Measurements from ENCODE around the gene EGFLAM. TPM values are rescaled to one million over a fixed set of nuclear protein-coding genes. Genes with fewer than 3 reads are reported as not detected.

Gene EGFLAM
- total and polyA plus RNA-seq, 2 experiments from 2014 or later = 0.24 to 1.9 TPM

DNA sequence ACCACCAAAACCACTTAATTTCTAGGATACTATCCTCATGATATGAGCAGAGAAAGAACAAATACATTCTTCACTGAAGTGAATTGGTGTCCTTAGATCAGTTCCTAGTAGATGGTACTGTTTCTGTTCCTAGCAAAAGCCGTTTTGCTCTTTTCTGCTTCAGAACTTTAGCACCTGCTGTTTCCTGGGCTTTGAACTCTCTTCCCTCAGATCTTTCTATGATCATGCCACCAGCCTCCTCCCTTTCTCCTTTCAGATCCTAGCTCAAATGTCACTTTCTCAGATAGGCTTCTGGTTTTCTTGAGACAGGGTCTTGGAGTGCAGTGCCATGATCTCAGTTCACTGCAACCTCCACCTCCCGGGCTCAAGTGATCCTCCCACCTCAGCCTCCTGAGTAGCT, 118.0 kb downstream of the EGFLAM start:
- Mint-ChIP-seq H3K27me3 (ENCODE audit: insufficient read depth, low read depth, poor library complexity) (peaks cover 4% of the 10 kb centered on the region), H3K36me3 (ENCODE audit: low read depth) (no peaks in the 10 kb centered on the region), H3K4me3 (no peak overlapping the region), H3K4me1 (peaks cover 43% of the 10 kb centered on the region), H3K9me3 (no peaks in the 10 kb centered on the region), H3K27ac (no peak overlapping the region)
- TF ChIP-seq POLR2AphosphoS5 (IDR thresholded peaks at IDR 0.05; ENCODE audit: low read depth) = no peak
- TF ChIP-seq, protein P1, sequence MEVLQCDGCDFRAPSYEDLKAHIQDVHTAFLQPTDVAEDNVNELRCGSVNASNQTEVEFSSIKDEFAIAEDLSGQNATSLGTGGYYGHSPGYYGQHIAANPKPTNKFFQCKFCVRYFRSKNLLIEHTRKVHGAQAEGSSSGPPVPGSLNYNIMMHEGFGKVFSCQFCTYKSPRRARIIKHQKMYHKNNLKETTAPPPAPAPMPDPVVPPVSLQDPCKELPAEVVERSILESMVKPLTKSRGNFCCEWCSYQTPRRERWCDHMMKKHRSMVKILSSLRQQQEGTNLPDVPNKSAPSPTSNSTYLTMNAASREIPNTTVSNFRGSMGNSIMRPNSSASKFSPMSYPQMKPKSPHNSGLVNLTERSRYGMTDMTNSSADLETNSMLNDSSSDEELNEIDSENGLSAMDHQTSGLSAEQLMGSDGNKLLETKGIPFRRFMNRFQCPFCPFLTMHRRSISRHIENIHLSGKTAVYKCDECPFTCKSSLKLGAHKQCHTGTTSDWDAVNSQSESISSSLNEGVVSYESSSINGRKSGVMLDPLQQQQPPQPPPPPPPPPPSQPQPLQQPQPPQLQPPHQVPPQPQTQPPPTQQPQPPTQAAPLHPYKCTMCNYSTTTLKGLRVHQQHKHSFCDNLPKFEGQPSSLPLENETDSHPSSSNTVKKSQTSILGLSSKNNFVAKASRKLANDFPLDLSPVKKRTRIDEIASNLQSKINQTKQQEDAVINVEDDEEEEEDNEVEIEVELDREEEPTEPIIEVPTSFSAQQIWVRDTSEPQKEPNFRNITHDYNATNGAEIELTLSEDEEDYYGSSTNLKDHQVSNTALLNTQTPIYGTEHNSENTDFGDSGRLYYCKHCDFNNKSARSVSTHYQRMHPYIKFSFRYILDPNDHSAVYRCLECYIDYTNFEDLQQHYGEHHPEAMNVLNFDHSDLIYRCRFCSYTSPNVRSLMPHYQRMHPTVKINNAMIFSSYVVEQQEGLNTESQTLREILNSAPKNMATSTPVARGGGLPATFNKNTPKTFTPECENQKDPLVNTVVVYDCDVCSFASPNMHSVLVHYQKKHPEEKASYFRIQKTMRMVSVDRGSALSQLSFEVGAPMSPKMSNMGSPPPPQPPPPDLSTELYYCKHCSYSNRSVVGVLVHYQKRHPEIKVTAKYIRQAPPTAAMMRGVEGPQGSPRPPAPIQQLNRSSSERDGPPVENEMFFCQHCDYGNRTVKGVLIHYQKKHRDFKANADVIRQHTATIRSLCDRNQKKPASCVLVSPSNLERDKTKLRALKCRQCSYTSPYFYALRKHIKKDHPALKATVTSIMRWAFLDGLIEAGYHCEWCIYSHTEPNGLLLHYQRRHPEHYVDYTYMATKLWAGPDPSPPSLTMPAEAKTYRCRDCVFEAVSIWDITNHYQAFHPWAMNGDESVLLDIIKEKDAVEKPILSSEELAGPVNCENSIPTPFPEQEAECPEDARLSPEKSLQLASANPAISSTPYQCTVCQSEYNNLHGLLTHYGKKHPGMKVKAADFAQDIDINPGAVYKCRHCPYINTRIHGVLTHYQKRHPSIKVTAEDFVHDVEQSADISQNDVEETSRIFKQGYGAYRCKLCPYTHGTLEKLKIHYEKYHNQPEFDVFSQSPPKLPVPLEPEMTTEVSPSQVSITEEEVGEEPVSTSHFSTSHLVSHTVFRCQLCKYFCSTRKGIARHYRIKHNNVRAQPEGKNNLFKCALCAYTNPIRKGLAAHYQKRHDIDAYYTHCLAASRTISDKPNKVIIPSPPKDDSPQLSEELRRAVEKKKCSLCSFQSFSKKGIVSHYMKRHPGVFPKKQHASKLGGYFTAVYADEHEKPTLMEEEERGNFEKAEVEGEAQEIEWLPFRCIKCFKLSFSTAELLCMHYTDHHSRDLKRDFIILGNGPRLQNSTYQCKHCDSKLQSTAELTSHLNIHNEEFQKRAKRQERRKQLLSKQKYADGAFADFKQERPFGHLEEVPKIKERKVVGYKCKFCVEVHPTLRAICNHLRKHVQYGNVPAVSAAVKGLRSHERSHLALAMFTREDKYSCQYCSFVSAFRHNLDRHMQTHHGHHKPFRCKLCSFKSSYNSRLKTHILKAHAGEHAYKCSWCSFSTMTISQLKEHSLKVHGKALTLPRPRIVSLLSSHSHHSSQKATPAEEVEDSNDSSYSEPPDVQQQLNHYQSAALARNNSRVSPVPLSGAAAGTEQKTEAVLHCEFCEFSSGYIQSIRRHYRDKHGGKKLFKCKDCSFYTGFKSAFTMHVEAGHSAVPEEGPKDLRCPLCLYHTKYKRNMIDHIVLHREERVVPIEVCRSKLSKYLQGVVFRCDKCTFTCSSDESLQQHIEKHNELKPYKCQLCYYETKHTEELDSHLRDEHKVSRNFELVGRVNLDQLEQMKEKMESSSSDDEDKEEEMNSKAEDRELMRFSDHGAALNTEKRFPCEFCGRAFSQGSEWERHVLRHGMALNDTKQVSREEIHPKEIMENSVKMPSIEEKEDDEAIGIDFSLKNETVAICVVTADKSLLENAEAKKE (CRISPR knock-in tag; IDR thresholded peaks at IDR 0.05) = no peak
- TF ChIP-seq ZNF114 (CRISPR knock-in tag; IDR thresholded peaks at IDR 0.05) = no peak
- no peak for TF ChIP-seq JUNB (IDR thresholded peaks at IDR 0.05; ENCODE audit: unreplicated experiment)
- TF ChIP-seq NANOG (IDR thresholded peaks at IDR 0.05; ENCODE audit: borderline replicate concordance) = no peak
- no peak for TF ChIP-seq EZH2phosphoT487 (IDR thresholded peaks at IDR 0.05; ENCODE audit: unreplicated experiment)
- TF ChIP-seq CREB1 (CRISPR knock-in tag; IDR thresholded peaks at IDR 0.05; ENCODE audit: low read depth) = no peak
- no peak for ATAC-seq
- H3K4me2 ChIP-seq = no peak overlapping the region
- no peaks in the 10 kb centered on the region for H3K27me3 ChIP-seq (ENCODE audit: insufficient read depth)
- H4K20me1 ChIP-seq (replicated peaks; ENCODE audit: insufficient read depth) = no peaks in the 10 kb centered on the region
- no peaks in the 10 kb centered on the region for H3F3A ChIP-seq (replicated peaks; ENCODE audit: low read depth)
- peaks cover 20% of the 10 kb centered on the region for H3K4me1 ChIP-seq (ENCODE audit: insufficient read depth)
- H3K36me3 ChIP-seq (ENCODE audit: insufficient read depth) = no peaks in the 10 kb centered on the region
- no peak overlapping the region for H3K27ac ChIP-seq (ENCODE audit: low read depth)
- no peak overlapping the region for H2AFZ ChIP-seq
- no peaks in the 10 kb centered on the region for H3K9me2 ChIP-seq (ENCODE audit: insufficient read depth)
- no peak overlapping the region for H3K4me3 ChIP-seq
- no peak for DNase-seq (ENCODE audit: low spot score)
- H3K79me2 ChIP-seq (replicated peaks; ENCODE audit: insufficient read depth) = no peaks in the 10 kb centered on the region

DNA sequence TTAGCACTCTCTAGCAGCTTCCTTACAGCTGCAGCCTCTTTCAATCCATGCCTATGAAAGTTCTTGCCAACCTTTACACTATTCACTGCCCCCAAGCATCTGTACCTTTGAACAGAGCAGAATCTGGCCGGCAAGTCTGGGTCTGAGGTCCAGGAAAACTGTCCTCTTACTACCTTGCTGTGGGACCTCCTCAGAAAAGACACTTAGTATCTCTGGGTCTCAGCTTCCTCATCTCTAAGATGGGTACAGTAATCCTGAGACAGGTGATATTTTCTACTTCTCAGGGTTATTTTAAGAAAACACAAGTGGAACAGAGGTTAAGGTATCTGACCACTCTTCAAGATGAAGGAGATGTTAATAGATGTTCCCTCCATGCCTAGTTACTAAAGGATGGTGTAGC, 120.2 kb downstream of the EGFLAM start:
- Histone ChIP-seq H3K36me3 (ENCODE audit: insufficient read depth) (no peaks in the 10 kb centered on the region), H4K20me1 (replicated peaks; ENCODE audit: insufficient read depth) (no peaks in the 10 kb centered on the region), H3K4me1 (ENCODE audit: insufficient read depth) (peaks cover 22% of the 10 kb centered on the region), H3K27ac (ENCODE audit: low read depth) (no peak overlapping the region), H2AFZ (peak overlapping the region; percentile 35; the same call in 1 of the 2 replicates), H3K4me3 (no peak overlapping the region), H3K79me2 (replicated peaks; ENCODE audit: insufficient read depth) (no peaks in the 10 kb centered on the region), H3K4me2 (no peak overlapping the region), H3K27me3 (ENCODE audit: insufficient read depth) (no peaks in the 10 kb centered on the region), H3F3A (replicated peaks; ENCODE audit: low read depth) (no peaks in the 10 kb centered on the region), H3K9me2 (ENCODE audit: insufficient read depth) (no peaks in the 10 kb centered on the region)
- DNase-seq (ENCODE audit: low spot score) = no peak
- H3K9me3 Mint-ChIP-seq = no peaks in the 10 kb centered on the region; the same call in 2 of the 3 replicates
- ATAC-seq = no peak
- H3K36me3 Mint-ChIP-seq (ENCODE audit: low read depth) = no peaks in the 10 kb centered on the region
- H3K27ac Mint-ChIP-seq = no peak overlapping the region
- H3K27me3 Mint-ChIP-seq (ENCODE audit: insufficient read depth, low read depth, poor library complexity) = peaks cover 4% of the 10 kb centered on the region
- peaks cover 50% of the 10 kb centered on the region for H3K4me1 Mint-ChIP-seq
- H3K4me3 Mint-ChIP-seq = no peak overlapping the region
- TF ChIP-seq EZH2phosphoT487 (IDR thresholded peaks at IDR 0.05; ENCODE audit: unreplicated experiment) (no peak), JUNB (IDR thresholded peaks at IDR 0.05; ENCODE audit: unreplicated experiment) (no peak)
- TF ChIP-seq, protein P1 (CRISPR knock-in tag; IDR thresholded peaks at IDR 0.05) = no peak

Measured in GM23338 (cell line).